NCI-H2196 treated with DMSO at 0.1 percent for 48 hours (cell line): Measurements from ENCODE around the gene PRDM5.

Experiments
- DNase-seq: peaks from one replicate; lab custom pipeline; 2025; ENCODE audit not compliant: unreplicated experiment; lab: John Stamatoyannopoulos, UW

PRDM5 gene

GRCh38 chr4:120826449-120826848, 96.1 kb downstream of the PRDM5 start:
- no peak for DNase-seq

GRCh38 chr4:120824946-120825345, 97.6 kb downstream of the PRDM5 start:
- no peak for DNase-seq

DNA sequence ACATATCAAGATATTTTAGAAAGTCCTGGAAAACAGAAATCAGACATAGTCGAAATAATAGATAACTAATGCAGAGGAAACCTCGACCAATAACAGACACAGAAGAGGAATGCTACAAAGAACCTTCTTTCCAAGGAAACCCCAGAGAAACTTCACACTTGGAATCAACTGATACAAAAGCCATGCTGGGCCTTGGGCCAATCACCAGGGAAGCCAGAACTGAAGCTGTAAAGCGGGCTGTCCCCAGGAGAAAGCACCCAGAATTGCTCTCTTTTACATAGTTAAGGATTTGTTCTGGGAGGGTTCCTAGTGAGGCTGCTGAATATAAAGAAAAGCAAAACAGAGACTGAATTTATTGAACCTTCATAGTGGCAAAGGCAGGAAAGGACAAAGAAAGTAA, 100.5 kb downstream of the PRDM5 start:
- no peak for DNase-seq

DNA sequence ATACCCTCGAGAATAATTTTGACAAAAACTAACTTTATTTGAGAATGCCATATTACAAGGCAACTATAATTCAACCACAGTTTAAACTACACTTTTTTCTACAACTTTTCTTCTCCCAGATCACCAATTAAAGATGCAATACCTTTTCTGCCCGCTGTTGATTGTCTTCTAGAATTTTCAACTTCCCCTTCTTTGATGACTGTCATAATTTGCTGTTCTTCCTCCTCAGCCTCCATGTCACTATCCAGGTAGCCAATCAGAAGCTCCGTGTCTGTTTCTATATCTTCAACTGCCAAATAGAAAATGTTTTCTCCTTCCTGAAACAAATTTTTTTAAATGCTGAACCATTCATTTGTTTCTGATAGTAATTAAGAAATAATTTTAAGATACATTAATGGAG, 101.5 kb downstream of the PRDM5 start:
- no peak for DNase-seq

DNA sequence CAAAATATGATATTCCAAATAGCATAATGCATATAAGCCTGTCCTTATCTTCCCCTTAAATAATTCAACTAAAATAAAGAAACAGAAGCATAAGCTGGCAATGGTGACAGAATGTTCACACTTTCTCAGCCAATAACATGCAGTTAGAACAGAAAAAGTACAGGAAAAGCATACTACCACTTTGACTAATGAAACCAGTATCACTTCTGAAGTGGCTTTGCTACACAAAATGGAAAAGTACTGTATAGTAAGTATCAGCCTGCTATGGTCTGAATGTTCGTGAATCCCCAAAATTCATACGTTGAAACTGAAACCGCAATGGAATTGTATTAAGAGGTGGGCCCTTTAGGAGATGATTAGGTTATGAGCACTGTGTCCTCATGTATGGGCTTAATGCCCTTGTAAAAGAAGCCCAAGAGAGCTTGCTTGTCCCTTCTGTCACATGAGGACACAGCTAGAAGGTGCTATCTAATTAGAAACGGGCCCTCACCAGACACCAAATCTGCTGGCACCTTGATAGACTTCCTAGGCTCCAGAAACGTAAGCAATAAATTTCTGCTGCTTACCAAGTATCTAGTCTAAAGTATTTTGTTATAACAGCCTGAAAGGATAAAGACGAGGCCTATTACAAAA, 102.6 kb downstream of the PRDM5 start:
- DNase-seq: no peak

DNA sequence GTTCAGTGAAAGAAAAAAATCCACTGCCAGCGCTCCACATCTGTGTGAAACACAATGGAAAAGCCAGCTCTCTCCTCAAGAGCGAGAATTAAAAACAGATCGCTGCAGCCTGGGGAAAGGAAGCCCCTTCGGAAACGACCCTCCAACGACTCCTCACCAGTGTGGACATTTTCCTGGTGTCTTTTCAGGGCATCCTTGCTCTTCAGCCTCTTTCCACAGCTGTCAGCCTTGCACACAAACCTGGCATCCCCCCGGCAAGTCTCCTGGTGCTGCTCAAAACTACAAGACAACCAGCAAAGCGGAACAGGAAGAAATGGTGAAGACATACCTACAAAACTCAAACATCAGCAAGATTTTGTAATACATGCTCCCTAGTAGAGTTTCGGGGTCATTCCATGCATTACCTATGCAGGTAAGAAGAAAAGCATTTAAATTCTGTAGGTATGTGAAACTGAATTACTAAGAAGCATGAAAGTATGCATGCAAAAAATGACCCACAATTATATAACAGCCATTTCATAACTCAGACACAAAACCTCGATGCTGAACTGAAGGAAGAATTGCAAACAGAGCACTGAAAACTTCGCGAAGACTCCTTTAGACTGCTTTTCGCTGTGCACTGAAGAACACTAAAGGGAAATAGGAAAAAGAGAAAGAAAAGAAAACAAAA, 106.1 kb downstream of the PRDM5 start:
- no peak for DNase-seq

- no peak for DNase-seq
Observed at GRCh38 chr4:120815361-120815760, 107.2 kb downstream of the PRDM5 start.

DNA sequence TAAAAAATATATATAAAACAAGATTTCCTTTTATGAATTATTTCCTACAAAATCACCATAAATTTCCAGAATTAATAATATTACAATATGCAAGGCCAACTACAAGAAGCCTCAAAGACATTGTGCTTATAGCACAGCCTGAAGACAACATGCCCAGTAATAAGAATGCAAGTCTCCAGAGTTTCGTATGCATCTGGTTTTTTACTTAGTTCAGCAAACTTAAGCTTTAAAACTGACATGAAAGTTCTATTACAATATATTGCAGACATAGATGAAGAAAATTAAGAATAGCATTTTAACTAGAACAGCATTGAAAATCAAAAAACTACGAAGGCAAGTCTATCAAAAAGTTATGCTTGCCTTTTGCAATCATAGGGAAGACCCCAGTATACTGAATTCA, 107.6 kb downstream of the PRDM5 start:
- DNase-seq: no peak

DNA sequence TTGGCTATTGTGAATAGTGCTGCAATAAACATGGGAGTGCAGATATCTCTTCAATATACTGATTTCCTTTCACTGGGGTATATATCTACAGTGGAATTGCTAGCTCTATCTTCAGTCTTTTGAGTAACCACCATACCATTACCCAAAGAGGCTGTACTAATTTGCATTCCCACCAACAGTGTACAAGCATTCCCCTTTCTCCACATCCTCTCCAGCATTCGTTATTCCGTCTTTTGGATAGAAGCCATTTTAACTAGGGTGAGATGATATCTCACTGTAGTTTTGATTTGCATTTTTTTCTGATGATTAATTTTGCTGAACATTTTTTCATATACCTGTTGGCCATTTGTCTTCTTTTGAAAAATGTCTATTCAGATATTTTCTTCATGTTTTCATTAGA, 110.3 kb downstream of the PRDM5 start:
- no peak for DNase-seq

DNA sequence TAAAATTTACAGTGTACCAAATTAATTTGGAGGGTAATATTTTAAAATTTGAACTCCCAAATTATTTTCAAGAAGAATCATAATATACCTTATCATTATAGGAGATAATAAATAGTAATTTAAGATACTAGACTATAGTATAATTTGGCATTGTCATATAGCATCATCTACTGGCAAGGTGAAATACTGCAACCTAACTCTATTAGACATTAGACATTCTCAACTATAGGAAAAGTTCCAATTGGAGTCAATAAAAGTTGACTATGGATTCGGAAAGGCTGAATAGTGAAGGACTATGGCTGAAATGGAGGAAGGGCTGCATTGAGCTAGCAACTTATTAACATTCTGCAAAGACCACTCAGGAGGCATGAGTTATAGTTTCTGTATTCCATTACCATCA, 113.0 kb downstream of the PRDM5 start:
- DNase-seq: no peak

DNA sequence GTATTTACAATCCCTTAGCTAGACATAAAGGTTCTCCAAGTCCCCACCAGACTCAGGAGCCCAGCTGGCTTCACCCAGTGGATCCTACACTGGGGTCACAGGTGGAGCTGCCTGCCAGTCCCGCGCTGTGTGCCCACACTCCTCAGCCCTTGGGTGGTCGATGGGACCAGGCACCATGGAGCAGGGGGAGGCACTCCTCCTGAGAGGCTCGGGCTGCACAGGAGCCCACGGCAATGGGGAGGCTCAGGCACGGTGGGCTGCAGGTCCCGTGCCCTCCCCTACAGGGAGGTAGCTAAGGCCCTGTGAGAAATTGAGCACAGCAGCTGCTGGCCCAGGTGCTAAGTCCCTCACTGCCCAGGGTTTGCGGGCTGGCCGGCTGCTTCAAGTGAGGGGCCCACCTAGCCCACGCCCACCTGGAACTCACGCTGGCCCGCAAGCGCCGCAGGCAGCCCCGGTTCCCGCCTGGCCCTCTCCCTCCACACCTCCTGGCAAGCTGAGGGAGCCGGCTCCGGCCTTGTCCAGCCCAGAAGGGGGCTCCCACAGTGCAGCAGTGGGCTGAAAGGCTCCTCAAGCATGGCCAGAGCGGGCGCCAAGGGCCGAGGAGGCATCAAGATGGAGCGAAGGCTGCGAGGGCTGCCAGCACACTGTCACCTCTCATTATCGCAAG, 113.9 kb downstream of the PRDM5 start:
- DNase-seq: no peak

DNA sequence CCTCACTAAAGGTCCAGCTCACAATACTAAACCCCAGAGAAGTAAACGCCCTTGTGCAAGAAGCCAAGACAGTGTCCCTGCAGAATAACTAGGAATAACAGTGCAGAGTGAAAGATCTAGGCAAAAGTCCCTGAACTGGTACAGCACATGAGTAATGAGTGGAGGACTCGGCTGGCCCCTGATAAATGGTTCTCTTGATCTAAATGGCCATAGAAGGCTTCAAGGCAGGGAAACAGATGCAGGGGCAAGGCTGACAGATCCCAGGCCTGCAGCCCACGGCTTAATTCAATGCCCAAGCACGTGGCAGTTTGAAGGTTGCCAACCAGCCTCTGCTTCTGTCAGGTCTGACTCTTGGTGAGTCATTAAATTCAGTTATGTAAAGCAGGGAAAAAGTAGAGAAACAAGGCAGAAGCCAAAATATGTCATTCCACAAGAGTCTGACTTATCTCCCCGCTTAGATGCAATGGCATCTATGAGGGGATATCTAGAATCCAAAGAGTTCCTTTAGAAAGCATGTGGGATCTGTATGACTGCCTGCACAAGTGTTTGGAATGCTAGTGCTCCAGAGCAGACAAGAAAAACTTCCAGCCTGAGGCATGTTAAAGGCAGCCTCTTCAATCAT, 121.3 kb downstream of the PRDM5 start:
- DNase-seq: no peak

- no peak for DNase-seq
Observed at GRCh38 chr4:120798570-120798969, 124.0 kb downstream of the PRDM5 start.

- no peak for DNase-seq
Observed at GRCh38 chr4:120796271-120796670, 126.3 kb downstream of the PRDM5 start.

- DNase-seq: no peak
Observed at GRCh38 chr4:120785202-120785601, 137.3 kb downstream of the PRDM5 start.

DNA sequence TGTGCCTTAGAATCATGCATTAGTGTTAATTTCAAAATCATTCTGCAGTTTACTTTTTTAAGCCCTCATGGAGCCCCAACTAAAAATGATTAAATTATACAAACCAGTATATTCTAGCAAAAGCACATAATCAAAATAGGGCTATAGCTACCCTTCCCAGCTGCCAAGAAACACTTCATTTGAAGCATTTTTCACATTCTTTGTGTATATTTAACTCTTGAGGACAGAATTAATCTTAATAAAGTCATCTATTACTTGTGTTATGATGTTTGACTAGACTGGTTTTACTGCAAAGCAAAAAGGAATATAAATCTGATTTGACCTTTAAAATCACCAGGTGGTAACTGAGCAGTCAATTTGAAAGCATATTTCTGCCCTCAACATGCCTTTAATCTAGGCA, 145.1 kb downstream of the PRDM5 start:
- no peak for DNase-seq

- DNase-seq: no peak
Observed at GRCh38 chr4:120775431-120775830, 147.1 kb downstream of the PRDM5 start.

DNA sequence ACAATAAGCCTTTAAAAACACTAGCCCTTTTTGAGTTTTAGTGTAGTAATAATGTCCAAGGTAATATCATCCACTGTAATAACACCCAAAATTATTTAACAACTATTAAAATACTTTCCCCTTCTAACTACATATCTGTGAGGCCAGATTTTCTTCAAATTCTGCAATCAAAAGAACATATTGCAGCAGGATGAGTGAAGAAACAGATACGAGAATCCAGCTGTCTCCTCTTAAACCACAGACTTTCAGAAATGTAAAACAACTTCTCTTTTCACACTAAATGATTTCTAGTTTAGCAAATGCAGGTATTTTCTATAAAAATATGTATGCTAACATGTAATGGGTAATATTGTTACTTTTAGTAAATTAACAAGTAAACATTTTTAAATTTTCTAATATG, 148.9 kb downstream of the PRDM5 start:
- no peak for DNase-seq

- DNase-seq: no peak
Observed at GRCh38 chr4:120771907-120772306, 150.6 kb downstream of the PRDM5 start.

DNA sequence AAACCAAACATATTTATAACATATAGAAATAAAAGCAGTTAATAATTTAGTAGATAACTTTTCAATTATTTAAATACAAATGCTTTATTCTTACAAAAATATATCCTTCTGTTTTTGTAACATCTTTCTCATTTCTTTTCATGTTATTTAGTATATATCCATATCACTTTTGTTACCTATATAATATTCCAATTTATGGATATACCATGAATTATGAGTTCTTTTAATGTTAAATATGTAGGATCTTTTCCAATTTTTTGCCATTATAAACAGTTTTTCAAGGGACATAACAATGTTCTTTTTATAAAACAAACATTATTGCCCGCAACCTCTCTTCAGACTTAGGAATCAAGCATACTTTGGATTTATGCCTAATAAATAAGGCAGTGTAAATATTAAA, 151.6 kb downstream of the PRDM5 start:
- no peak for DNase-seq

DNA sequence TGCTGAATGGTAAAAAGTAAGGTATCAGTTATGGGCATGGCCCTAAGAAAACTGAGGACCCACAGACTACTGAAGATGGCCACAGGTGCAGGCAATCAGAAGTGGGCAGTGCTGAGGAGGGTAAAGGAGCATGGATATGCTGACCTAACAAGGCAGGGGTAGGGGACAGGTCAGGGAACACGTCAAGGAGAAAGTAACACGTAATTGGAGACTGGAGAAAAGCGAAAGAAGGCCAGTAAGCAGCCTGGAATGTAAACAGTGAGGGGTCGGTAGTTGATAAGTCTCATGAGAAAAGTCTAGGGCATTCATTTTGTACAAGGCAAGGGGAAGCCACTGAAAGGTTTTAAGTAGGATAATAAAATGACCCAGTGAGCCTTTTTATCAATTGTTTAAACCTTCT, 153.3 kb downstream of the PRDM5 start:
- DNase-seq: no peak

DNA sequence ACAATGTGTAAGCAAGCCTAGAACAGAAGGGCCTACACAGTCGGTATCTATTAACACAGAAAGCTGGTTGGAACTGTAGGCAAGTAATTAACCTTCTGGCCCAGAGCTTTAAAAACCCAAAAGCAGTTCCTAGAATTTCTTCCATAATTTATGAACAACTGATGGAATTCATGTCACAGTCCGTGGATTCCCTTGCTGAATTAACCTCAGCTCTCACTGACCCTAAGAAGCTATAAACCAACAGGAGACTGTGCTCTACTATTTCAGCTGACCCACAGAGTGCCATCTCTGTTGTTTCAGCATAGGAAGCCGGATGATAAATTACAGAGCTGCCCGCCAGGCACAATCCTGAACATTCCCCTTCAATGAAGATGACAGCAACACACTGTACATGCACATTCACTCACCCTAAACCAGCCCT, 157.3 kb downstream of the PRDM5 start:
- no peak for DNase-seq
